ENCODE results near the gene TCFL5. TPM values are rescaled to one million over a fixed set of nuclear protein-coding genes. Genes with fewer than 3 reads are reported as not detected.

TCFL5 gene
- total RNA-seq, 1 donor from 2014 or later = 17.4 TPM

DNA sequence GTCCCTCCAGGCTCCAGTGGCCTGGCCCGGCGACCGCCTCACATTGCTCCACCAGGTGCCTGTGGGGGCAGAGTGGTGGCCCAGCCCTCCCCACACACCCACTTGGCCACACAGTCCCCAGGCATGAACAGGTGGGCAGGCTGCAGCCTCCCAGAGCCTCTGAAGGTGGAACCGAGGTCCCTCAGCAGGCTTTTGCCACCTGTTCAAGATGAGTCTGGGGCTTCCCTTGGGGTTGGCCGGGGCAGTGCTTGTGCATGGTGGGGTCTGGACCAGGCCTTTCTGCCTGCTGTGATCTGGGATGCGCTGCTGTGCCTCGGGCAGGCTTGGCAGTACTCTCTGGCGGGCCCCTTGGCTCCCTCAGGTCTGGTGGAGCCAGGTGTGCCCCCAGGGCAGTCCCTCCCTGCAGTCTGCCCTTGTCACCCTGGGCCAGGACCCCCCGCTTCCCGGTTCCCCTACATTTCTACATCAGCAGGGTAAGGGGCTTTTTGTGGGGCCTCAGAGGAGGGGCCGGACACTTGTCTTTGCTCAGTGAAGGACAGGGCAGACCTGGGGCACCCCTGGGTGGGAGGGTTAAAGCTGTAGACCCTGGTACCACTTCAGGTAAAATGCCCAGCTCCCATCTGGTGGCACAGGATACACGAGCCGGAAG lies 47.4 kb downstream of the TCFL5 start:
- DNase-seq (ENCODE audit: extremely low read depth, low read depth, low spot score) = no peak

DNA sequence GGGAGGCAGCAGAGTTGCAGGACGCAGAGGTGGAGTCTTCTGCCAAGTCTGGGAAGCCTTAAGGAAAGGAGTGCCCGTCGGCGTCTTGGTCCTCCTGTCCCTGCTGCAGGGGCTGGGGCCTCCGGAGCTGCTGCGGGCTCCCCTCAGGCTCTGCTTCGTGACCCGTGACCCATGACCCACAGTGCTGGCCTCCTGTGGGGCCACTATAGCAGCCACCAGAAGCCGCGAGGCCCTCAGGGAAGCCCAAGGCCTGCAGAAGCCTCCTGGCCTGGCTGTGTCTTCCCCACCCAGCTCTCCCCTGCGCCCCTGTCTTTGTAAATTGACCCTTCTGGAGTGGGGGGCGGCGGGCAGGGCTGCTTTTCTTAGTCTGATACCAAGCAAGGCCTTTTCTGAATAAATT lies 48.0 kb downstream of the TCFL5 start:
- no peak for DNase-seq (ENCODE audit: extremely low read depth, low read depth, low spot score)

DNA sequence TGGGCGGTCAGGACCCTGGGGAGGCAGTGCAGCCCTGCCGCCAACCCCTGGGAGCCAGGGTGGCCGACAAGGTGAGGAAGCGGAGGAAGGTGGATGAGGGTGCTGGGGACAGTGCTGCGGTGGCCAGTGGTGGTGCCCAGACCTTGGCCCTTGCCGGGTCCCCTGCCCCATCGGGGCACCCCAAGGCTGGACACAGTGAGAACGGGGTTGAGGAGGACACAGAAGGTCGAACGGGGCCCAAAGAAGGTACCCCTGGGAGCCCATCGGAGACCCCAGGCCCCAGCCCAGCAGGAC lies 48.8 kb downstream of the TCFL5 start:
- no peak for DNase-seq (ENCODE audit: extremely low read depth, low read depth, low spot score)

- no peak for DNase-seq (ENCODE audit: extremely low read depth, low read depth, low spot score)
These were observed 49.3 kb downstream of the TCFL5 start for GRCh38 chr20:62812181-62812906.

GRCh38 chr20:62811720-62812119 lies 49.9 kb downstream of the TCFL5 start:
- DNase-seq (ENCODE audit: extremely low read depth, low read depth, low spot score) = no peak

DNA sequence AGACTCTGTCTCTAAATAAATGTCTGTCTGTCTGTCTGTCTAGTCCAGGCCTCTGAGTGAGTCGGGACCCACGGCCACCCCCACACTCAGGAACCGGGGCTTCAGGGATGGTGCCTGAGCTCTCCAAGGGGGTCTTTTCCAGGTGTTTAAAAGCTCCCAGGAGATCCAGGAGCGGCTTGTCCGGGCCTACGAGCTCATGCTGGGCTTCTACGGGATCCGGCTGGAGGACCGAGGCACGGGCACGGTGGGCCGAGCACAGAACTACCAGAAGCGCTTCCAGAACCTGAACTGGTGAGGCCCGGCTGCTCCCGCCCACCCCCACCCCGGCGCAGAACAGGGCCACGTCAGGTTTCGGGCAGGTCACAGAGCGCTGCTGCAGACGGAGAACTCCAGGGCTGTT lies 50.3 kb downstream of the TCFL5 start:
- no peak for DNase-seq (ENCODE audit: extremely low read depth, low read depth, low spot score)

DNA sequence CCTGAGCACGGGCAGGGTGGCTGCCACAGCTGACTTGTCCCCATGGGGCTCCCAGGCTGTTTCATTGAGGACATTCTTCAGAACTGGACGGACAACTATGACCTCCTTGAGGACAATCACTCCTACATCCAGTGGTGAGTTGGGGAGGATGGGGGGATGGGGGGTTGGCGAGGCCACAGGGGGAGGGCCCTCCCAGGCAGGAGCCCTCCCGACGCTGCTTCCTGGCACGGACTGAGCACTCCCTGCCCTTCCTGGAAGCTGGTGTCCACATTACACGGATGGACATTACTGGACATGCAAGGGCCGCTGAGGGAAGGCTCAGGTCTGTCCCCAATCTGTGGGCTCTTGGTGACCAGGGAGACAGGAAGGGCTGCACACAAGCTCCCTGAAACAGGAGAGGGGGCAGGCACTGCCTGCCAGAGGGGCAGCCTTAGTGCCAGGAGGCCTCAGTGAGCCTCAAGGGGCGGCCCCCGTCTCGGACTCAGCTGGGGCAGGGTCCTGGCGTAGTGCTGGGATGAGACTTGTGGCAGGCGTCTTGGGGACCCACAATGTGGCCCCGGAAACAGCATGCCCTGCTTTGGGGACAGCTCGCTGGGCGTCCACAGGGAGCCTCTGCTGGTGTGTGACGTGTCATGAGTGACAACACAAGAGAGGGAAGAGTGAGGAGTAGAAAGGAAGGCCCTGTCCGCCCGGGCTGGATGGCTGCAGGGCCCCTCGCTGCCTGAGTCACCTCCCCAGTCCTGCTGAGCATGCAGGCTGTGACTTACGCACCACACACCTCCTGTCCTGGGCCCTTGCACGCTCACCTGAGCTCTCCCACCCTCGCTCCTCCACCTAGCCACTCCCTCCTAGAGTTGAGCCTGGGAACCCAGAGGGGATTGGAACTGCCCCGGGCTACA lies 51.8 kb downstream of the TCFL5 start:
- no peak for DNase-seq (ENCODE audit: extremely low read depth, low read depth, low spot score)

GRCh38 chr20:62808211-62808865 lies 53.3 kb downstream of the TCFL5 start:
- DNase-seq (ENCODE audit: extremely low read depth, low read depth, low spot score) = no peak

- DNase-seq (ENCODE audit: extremely low read depth, low read depth, low spot score) = no peak
These were observed 54.0 kb downstream of the TCFL5 start for GRCh38 chr20:62807444-62808210.

- no peak for DNase-seq (ENCODE audit: extremely low read depth, low read depth, low spot score)
These were observed 55.1 kb downstream of the TCFL5 start for GRCh38 chr20:62806383-62807050.

DNA sequence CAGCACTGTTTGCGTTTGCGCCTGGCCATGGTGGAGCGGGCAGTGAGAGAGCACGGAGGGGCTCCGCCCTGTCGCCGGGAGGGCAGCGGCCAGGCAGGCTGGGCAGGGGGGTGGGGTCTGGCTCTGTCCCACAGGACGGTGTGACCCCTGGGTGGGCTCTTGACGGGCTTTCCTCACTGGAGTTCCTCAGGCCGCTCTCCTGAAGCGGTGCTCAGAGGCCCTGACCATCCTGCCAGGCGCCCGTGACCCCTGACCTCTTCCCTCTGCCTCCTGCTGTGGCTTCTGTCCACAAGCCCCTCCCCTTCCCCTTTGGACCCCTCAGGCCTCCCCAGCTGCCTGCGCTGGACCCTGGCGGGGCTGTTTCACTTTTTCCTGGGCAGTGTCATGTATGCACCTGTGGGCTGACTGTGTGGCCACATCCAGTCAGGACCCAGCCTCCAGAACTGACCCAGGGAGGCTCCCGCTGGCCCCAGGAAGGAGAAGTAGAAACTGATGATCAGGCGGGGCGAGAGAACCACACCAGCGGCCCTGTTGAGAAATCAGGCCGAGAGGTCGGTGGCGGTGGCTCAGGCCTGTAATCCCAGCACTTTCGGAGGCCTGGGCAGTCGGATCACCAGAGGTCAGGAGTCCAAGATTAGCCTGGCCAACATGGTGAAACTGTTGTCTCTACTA lies 55.8 kb downstream of the TCFL5 start:
- no peak for DNase-seq (ENCODE audit: extremely low read depth, low read depth, low spot score)

- DNase-seq (ENCODE audit: extremely low read depth, low read depth, low spot score) = no peak
These were observed 56.4 kb downstream of the TCFL5 start for GRCh38 chr20:62805155-62805710.

DNA sequence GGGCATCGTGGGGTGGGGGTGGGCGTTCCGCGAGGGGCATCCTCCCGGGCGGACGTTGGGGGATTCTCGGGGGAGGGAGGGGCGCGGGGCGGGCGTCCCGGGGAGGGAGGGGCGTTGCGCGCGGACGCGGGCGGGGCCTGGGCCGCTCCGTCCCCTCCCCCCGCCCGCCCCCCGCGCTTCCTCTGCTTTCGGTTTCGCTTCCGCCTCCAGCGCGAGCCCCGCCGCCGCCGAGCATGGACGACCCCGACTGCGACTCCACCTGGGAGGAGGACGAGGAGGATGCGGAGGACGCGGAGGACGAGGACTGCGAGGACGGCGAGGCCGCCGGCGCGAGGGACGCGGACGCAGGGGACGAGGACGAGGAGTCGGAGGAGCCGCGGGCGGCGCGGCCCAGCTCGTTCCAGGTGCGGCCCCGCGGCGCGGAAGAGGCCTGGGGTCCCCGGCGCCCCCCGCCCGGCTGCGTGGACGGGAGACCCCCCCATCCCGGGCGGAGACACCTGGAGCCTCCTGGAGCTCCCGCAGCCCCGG lies 56.9 kb downstream of the TCFL5 start, which contains the start of gene OGFR:
Gene OGFR (plus strand): TSS at position 209 of the 528 bp plus-strand sequence. CDS start 25 bp downstream, at position 234.
- DNase-seq (ENCODE audit: extremely low read depth, low read depth, low spot score) = no peak

GRCh38 chr20:62804021-62804626 lies 57.5 kb downstream of the TCFL5 start:
- DNase-seq (ENCODE audit: extremely low read depth, low read depth, low spot score) = no peak

DNA sequence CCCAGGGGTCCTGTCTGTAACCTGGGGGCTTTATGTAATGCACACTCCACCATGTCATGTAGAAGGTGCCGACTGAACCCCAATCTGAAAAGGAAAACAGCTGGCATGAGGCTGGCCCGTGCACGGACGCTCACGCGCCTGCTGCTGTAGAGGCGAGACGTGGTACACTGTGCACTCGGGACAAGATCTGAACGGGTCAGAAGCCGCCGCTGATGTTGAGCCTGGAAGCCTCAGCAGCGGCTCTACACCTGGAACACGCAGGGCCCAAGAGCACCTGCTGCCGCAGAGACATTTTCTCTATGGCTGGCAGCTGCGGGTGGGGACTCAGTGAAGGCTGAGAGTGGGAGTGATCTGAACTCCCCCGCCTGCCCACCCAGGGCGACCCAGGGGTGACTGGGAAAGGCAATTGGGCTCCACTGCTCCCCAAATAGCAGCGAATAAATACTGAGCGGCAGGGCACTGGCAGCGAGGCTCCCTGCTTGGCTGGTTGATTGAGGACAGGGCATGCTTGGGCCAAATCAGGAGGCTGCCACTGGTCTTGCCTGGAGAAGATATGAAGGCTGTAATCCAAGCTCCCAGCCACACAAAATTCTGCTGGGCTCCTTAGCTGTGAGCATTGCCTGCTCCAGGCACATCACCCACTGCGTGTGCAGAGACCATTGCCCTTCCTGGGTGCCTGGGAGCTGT lies 59.5 kb downstream of the TCFL5 start:
- DNase-seq (ENCODE audit: extremely low read depth, low read depth, low spot score) = no peak

DNA sequence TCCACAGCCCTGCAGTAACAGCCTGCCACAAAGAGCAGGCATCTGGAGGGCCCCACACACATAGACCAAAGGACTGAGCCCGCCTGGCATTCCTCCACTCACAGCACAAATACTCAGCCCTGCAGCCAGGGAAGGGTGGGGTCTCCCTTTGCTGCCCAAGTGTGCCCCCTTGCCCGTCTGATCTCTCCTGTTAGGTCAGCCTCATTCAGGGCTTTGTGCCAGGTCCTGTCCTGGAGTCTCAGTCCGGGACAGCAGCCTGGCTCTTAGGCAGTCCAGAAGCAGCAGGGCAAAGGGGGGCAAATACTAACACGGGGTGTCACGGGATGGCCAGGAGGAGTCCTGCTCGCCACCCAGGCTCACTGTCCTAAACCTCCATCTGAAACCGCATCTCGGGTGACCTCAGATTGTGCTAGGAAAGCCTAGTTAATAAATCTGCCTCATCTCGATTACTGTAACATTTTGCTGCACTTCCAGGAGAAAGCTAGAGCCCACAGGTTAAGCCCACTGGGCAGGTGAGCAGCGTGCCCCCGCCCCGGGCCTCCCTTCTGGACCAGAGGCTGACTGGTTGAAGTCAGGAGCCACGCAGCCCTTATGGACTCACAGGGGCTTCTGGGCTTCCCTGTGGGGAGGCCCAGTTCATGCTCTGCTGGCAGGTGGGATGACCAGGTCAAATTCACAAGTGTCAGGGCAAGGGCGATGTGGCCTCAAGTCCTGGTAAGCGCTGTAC lies 60.2 kb downstream of the TCFL5 start:
- no peak for DNase-seq (ENCODE audit: extremely low read depth, low read depth, low spot score)

Data from glomerular endothelial cell (primary cell).